Measurements from ENCODE around the gene MGAT1.

Gene MGAT1

GRCh38 chr5:180844432-180844831, 41.8 kb upstream of the MGAT1 start:
- no peak for DNase-seq (ENCODE audit: low spot score)
- TF ChIP-seq, protein P1, sequence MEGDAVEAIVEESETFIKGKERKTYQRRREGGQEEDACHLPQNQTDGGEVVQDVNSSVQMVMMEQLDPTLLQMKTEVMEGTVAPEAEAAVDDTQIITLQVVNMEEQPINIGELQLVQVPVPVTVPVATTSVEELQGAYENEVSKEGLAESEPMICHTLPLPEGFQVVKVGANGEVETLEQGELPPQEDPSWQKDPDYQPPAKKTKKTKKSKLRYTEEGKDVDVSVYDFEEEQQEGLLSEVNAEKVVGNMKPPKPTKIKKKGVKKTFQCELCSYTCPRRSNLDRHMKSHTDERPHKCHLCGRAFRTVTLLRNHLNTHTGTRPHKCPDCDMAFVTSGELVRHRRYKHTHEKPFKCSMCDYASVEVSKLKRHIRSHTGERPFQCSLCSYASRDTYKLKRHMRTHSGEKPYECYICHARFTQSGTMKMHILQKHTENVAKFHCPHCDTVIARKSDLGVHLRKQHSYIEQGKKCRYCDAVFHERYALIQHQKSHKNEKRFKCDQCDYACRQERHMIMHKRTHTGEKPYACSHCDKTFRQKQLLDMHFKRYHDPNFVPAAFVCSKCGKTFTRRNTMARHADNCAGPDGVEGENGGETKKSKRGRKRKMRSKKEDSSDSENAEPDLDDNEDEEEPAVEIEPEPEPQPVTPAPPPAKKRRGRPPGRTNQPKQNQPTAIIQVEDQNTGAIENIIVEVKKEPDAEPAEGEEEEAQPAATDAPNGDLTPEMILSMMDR (IDR thresholded peaks at IDR 0.05; ENCODE audit: extremely low read depth, missing control alignments) = no peak

DNA sequence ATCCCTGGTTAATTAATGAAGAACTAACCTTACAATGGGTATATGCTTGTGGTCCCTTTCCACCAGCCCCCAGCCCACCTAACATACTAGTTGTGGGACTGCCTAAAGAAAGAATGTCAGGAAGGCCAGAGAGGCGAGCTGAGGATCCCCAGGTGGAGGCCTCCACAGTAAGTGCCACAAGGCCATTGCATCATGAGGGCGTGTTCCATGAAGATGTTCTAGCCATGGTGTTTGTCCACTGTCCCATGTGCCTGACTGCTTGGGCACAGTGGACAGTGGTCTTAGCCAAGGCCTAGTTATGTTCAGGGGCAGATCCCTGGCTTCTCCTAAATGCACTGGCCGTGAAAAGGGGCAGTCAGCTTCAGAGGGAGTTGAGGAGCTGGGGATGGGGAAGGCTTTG, 37.3 kb upstream of the MGAT1 start:
- DNase-seq (ENCODE audit: low spot score) = no peak
- TF ChIP-seq, protein P1 (IDR thresholded peaks at IDR 0.05; ENCODE audit: extremely low read depth, missing control alignments) = no peak

- no peak for DNase-seq (ENCODE audit: low spot score)
- TF ChIP-seq, protein P1 (IDR thresholded peaks at IDR 0.05; ENCODE audit: extremely low read depth, missing control alignments) = no peak
Observed at GRCh38 chr5:180839227-180839626, 36.6 kb upstream of the MGAT1 start.

DNA sequence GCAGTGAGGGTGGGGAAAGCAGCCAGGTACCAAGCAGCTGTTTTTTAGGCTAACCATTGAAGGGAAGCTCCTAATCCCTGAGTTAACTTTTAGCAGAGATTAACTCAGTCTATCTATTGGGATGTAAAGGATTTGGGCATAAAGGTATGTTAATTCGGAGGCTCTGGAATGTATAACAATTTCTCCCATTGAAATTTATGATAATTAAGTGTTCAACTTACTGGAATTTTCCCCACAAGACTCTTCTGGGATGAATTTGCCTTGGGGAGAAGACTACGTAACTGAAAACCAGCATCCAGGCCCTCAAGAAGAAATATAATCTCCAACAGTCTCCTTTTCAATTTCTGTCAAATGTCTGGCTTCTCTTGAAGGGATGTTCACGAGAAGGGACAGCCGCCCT, 34.9 kb upstream of the MGAT1 start:
- TF ChIP-seq, protein P1 (IDR thresholded peaks at IDR 0.05; ENCODE audit: extremely low read depth, missing control alignments) = no peak
- DNase-seq (ENCODE audit: low spot score) = no peak

DNA sequence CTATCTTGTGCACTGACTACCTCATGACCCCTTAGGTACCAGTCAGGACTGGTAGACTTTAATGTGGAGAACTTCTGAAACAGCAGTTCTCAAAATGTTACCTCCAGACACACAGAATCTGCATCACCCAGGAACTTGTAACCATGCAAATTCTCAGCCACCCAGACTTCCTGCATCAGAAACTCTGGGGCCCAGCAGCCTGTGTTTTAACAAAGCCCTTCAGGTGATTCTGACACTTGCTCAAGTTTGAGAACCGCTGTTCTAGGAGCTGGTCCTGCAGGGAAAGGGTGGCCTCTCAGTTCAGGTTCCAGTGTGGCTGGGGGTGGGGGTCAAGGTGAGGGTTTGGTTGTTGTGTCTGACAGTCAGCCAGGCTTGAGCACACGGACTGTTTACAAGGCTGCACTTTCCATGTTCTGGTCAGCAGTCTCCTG, 30.0 kb upstream of the MGAT1 start:
- DNase-seq (ENCODE audit: low spot score) = peak; percentile 63
- TF ChIP-seq, protein P1 (IDR thresholded peaks at IDR 0.05; ENCODE audit: extremely low read depth, missing control alignments) = no peak

GRCh38 chr5:180831139-180832093, 28.8 kb upstream of the MGAT1 start:
- peak; percentile 89 for DNase-seq (ENCODE audit: low spot score)
- TF ChIP-seq, protein P1 (IDR thresholded peaks at IDR 0.05; ENCODE audit: extremely low read depth, missing control alignments) = no peak

Data from GM20000 (cell line).